ENCODE data around the gene NIBAN1.

DNA sequence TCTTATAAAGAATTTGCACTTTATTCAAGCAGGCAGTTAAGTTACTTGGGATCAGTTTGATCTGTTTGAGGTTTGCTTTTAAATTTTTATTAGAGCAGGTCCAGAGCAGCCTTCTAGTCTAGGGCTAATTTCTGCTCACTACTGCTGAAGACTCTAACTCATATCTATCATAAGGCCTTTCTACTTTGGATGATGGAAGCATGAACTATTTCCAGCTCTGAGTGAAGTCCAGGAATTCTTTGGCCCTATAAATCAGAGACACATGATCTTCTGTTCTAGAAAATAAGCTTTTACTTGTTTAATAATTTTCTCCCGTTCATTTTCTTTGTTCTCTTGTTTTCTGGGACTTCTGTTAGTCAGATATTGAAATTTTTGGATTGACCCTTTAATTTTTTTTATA, 14.7 kb downstream of the NIBAN1 start:
- TF ChIP-seq, protein P1, sequence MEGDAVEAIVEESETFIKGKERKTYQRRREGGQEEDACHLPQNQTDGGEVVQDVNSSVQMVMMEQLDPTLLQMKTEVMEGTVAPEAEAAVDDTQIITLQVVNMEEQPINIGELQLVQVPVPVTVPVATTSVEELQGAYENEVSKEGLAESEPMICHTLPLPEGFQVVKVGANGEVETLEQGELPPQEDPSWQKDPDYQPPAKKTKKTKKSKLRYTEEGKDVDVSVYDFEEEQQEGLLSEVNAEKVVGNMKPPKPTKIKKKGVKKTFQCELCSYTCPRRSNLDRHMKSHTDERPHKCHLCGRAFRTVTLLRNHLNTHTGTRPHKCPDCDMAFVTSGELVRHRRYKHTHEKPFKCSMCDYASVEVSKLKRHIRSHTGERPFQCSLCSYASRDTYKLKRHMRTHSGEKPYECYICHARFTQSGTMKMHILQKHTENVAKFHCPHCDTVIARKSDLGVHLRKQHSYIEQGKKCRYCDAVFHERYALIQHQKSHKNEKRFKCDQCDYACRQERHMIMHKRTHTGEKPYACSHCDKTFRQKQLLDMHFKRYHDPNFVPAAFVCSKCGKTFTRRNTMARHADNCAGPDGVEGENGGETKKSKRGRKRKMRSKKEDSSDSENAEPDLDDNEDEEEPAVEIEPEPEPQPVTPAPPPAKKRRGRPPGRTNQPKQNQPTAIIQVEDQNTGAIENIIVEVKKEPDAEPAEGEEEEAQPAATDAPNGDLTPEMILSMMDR (IDR thresholded peaks at IDR 0.05; ENCODE audit: insufficient read depth, low read length, poor library complexity, severe bottlenecking) = no peak
- no peak for TF ChIP-seq EZH2phosphoT487 (conservative IDR thresholded peaks at IDR 0.05; ENCODE audit: low read length)

Data from SU-DHL-6 (cell line).